ENCODE data around the gene SDCCAG8. TPM values are rescaled to one million over a fixed set of nuclear protein-coding genes. Genes with fewer than 3 reads are reported as not detected.

Gene SDCCAG8
- total RNA-seq, 1 experiment from 2014 or later = 194 TPM

- no peak for ATAC-seq
- H4K20me1 ChIP-seq (ENCODE audit: low read length) = no peaks in the 10 kb centered on the region
- POLR2A ChIA-PET (ENCODE audit: unreplicated experiment) = no interaction called here
Observed at GRCh38 chr1:243462929-243463697, 207.3 kb downstream of the SDCCAG8 start.

GRCh38 chr1:243465081-243465480 is 209.2 kb downstream of the SDCCAG8 start:
- no peaks in the 10 kb centered on the region for H4K20me1 ChIP-seq (ENCODE audit: low read length)
- peak; percentile 31; the same call in 1 of the 2 replicates for ATAC-seq

More at GRCh38 chr1:243462929-243463697, 207.3 kb downstream of the SDCCAG8 start:
- H2AFZ ChIP-seq (ENCODE audit: low read length) = no peak overlapping the region
- no peaks in the 10 kb centered on the region for H3K79me2 ChIP-seq (ENCODE audit: low read length)
- no TSS peak for BruUV-seq (replicated peaks)
- H3K4me2 ChIP-seq (ENCODE audit: low read length) = no peak overlapping the region
- H3K27me3 ChIP-seq (ENCODE audit: low read length) = no peaks in the 10 kb centered on the region
- TF ChIP-seq EZH2phosphoT487 (IDR thresholded peaks at IDR 0.05; ENCODE audit: borderline replicate concordance, low read length) (no peak), CTCF (conservative IDR thresholded peaks at IDR 0.05; ENCODE audit: low read depth, low read length) (no peak), EZH2 (IDR thresholded peaks at IDR 0.05; ENCODE audit: low read length, unreplicated experiment) (no peak)
- no peaks in the 10 kb centered on the region for H3K9me2 ChIP-seq (replicated peaks; ENCODE audit: low read length)
- H3K4me1 ChIP-seq (ENCODE audit: insufficient read depth, low read length) = no peaks in the 10 kb centered on the region
- no peaks in the 10 kb centered on the region for H3K9me3 ChIP-seq (ENCODE audit: low read length)
- H3K4me3 ChIP-seq (ENCODE audit: low read length) = no peak overlapping the region
- no peak for DNase-seq
- H3K9ac ChIP-seq (ENCODE audit: low read length) = no peak overlapping the region
- H3K36me3 ChIP-seq (ENCODE audit: low read depth, low read length) = no peaks in the 10 kb centered on the region
- H3K27ac ChIP-seq (ENCODE audit: low read length) = no peak overlapping the region
- CTCF ChIA-PET = no interaction called here
- no peaks in the 10 kb centered on the region for H3F3A ChIP-seq (ENCODE audit: low read length, unreplicated experiment)
- intact Hi-C loops (cut with micrococcal nuclease) = no loop called here

GRCh38 chr1:243465738-243466137 is 209.9 kb downstream of the SDCCAG8 start:
- Histone ChIP-seq H3K27me3 (ENCODE audit: low read length) (no peaks in the 10 kb centered on the region), H4K20me1 (ENCODE audit: low read length) (no peaks in the 10 kb centered on the region), H3K9ac (ENCODE audit: low read length) (no peak overlapping the region), H3F3A (ENCODE audit: low read length, unreplicated experiment) (no peaks in the 10 kb centered on the region), H3K79me2 (ENCODE audit: low read length) (no peaks in the 10 kb centered on the region), H3K9me2 (replicated peaks; ENCODE audit: low read length) (no peaks in the 10 kb centered on the region), H3K36me3 (ENCODE audit: low read depth, low read length) (no peaks in the 10 kb centered on the region), H2AFZ (ENCODE audit: low read length) (no peak overlapping the region), H3K4me3 (ENCODE audit: low read length) (no peak overlapping the region), H3K9me3 (ENCODE audit: low read length) (no peaks in the 10 kb centered on the region), H3K27ac (ENCODE audit: low read length) (no peak overlapping the region), H3K4me2 (ENCODE audit: low read length) (no peak overlapping the region), H3K4me1 (ENCODE audit: insufficient read depth, low read length) (no peaks in the 10 kb centered on the region)
- POLR2A ChIA-PET (ENCODE audit: unreplicated experiment) = no interaction called here
- CTCF ChIA-PET = no interaction called here
- intact Hi-C loops (cut with micrococcal nuclease) = no loop called here
- no peak for DNase-seq
- no peak for ATAC-seq
- no peak for TF ChIP-seq CTCF (conservative IDR thresholded peaks at IDR 0.05; ENCODE audit: low read depth, low read length)
- no peak for TF ChIP-seq EZH2phosphoT487 (IDR thresholded peaks at IDR 0.05; ENCODE audit: borderline replicate concordance, low read length)
- no peak for TF ChIP-seq EZH2 (IDR thresholded peaks at IDR 0.05; ENCODE audit: low read length, unreplicated experiment)
- BruUV-seq (replicated peaks) = no TSS peak

More at GRCh38 chr1:243465081-243465480, 209.2 kb downstream of the SDCCAG8 start:
- intact Hi-C loops (cut with micrococcal nuclease) = no loop called here
- H3K9me2 ChIP-seq (replicated peaks; ENCODE audit: low read length) = no peaks in the 10 kb centered on the region
- no peaks in the 10 kb centered on the region for H3K79me2 ChIP-seq (ENCODE audit: low read length)
- H3K27me3 ChIP-seq (ENCODE audit: low read length) = no peaks in the 10 kb centered on the region
- no peak overlapping the region for H3K9ac ChIP-seq (ENCODE audit: low read length)
- no peak overlapping the region for H3K4me3 ChIP-seq (ENCODE audit: low read length)
- no peaks in the 10 kb centered on the region for H3K9me3 ChIP-seq (ENCODE audit: low read length)
- no peak for DNase-seq
- no peak for TF ChIP-seq EZH2 (IDR thresholded peaks at IDR 0.05; ENCODE audit: low read length, unreplicated experiment)
- no peak overlapping the region for H3K27ac ChIP-seq (ENCODE audit: low read length)
- no peak overlapping the region for H2AFZ ChIP-seq (ENCODE audit: low read length)
- H3K36me3 ChIP-seq (ENCODE audit: low read depth, low read length) = no peaks in the 10 kb centered on the region
- BruUV-seq (replicated peaks) = no TSS peak
- ChIA-PET POLR2A (ENCODE audit: unreplicated experiment) (no interaction called here), CTCF (interaction anchor here (0.7 kb wide), 1 partner anchor 11 kb away, joined by 3 read pairs; no protein-coding TSS in a partner anchor)
- no peak overlapping the region for H3K4me2 ChIP-seq (ENCODE audit: low read length)
- no peaks in the 10 kb centered on the region for H3K4me1 ChIP-seq (ENCODE audit: insufficient read depth, low read length)
- H3F3A ChIP-seq (ENCODE audit: low read length, unreplicated experiment) = no peaks in the 10 kb centered on the region
